Hepatocyte (in vitro differentiated cells): Measurements from ENCODE around the gene HOXA6.

Experiments used
- CTCF ChIP-seq: fragments of 200-600 bp; sonication (generic); IDR thresholded peaks from 2 replicates; pipeline ENCODE4 v1.5.1; 2016; ENCODE audit warnings: antibody characterized with exemption, mild to moderate bottlenecking; ENCODE audit not compliant: poor library complexity
- EZH2phosphoT487 ChIP-seq: fragments of 200-600 bp; sonication (generic); IDR thresholded peaks from one replicate; pipeline ENCODE4 v1.6.1; 2018; ENCODE audit warnings: antibody characterized with exemption, mild to moderate bottlenecking, low read depth, moderate library complexity; ENCODE audit not compliant: unreplicated experiment, severe bottlenecking

DNA sequence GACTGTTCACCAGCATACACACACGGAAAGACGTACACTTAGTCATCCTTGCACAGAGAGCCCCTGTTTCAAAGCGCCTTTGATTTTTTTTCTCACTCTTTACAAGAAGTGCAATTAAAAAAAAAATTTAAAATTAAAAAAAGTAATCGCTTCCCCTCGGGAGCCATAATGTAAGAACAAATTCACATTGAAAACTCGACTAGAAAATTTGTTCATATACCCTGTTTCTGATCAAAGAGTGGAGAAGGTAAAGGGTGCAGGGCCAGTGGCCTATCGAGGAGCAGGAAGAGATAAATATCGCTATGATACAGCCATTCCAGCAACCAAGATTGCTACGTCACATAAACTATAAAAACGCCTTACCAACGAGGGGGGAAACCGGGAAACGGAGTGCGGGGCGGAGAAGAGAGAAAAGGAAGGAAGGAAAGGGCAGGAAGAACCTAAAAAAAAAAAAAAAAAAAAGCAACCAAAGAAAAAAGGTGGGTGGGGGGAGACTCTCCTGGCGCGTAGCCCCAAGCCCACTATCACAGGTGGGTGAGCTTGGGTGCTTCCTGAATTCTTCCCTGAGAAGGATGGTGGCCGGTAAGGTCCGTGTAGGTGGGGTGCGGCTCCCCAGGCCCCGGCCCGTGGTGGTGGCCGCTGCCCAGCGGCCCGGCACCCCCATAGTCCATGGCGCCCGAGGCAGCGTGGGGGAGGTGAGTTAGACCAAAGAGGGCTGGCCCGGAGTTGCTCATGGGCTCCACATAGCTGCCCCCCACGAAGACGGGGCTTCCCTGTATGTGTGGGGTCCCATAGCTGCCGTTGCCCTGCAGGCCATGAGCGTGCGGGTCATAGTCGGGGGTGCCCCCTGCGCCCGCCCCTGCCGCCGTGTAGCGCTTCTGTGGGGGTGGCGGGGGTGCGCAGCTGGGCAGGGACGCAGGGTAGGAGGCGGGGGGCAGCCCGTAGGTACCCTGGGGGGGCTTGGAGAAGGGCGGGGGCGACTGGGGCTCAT, 39.9 kb downstream of the HOXA6 start:
- TF ChIP-seq CTCF: no peak
- TF ChIP-seq EZH2phosphoT487: no peak
